ENCODE measurements around the gene FNBP1L.
"Not testable (repeated sequence)": the region's sequence is repeated elsewhere in the genome, so short reads cannot be mapped to it uniquely, and the experiment has no call there.

FNBP1L gene

GRCh38 chr1:93481899-93482298 is 34.0 kb downstream of the FNBP1L start:
- FAIRE-seq; DNase-seq (ENCODE audit: extremely low spot score, insufficient read length, low read depth): not testable (repeated sequence)

- DNase-seq (ENCODE audit: extremely low spot score, insufficient read length, low read depth), result no peak
- FAIRE-seq, result no peak
Observed at GRCh38 chr1:93483200-93483599, 35.3 kb downstream of the FNBP1L start.

GRCh38 chr1:93483606-93484005 is 35.7 kb downstream of the FNBP1L start:
- DNase-seq (ENCODE audit: extremely low spot score, insufficient read length, low read depth) (no peak), FAIRE-seq (no peak)

- no peak for DNase-seq (ENCODE audit: extremely low spot score, insufficient read length, low read depth)
- no peak for FAIRE-seq
Observed at GRCh38 chr1:93488207-93488606, 40.3 kb downstream of the FNBP1L start.

- DNase-seq (ENCODE audit: extremely low spot score, insufficient read length, low read depth) (no peak), FAIRE-seq (no peak)
Observed at GRCh38 chr1:93489756-93490155, 41.8 kb downstream of the FNBP1L start.

GRCh38 chr1:93490357-93490756 is 42.4 kb downstream of the FNBP1L start:
- DNase-seq (ENCODE audit: extremely low spot score, insufficient read length, low read depth) (no peak), FAIRE-seq (no peak)

GRCh38 chr1:93495911-93496310 is 48.0 kb downstream of the FNBP1L start:
- FAIRE-seq, result no peak
- DNase-seq (ENCODE audit: extremely low spot score, insufficient read length, low read depth), result no peak

GRCh38 chr1:93496520-93496919 is 48.6 kb downstream of the FNBP1L start:
- DNase-seq (ENCODE audit: extremely low spot score, insufficient read length, low read depth), result no peak

GRCh38 chr1:93499075-93499474 is 51.2 kb downstream of the FNBP1L start:
- DNase-seq (ENCODE audit: extremely low spot score, insufficient read length, low read depth), result no peak
- FAIRE-seq, result no peak

More at GRCh38 chr1:93496520-93496919, 48.6 kb downstream of the FNBP1L start:
- no peak for FAIRE-seq

- DNase-seq (ENCODE audit: extremely low spot score, insufficient read length, low read depth), result no peak
- no peak for FAIRE-seq
Observed at GRCh38 chr1:93499533-93499932, 51.6 kb downstream of the FNBP1L start.

GRCh38 chr1:93500275-93500674 is 52.4 kb downstream of the FNBP1L start:
- FAIRE-seq (no peak), DNase-seq (ENCODE audit: extremely low spot score, insufficient read length, low read depth) (no peak)

- no peak for DNase-seq (ENCODE audit: extremely low spot score, insufficient read length, low read depth)
- FAIRE-seq, result no peak
Observed at GRCh38 chr1:93501399-93501798, 53.5 kb downstream of the FNBP1L start.

GRCh38 chr1:93501829-93502369 is 54.0 kb downstream of the FNBP1L start:
- FAIRE-seq, result no peak

GRCh38 chr1:93502571-93502970 is 54.7 kb downstream of the FNBP1L start:
- DNase-seq (ENCODE audit: extremely low spot score, insufficient read length, low read depth), result no peak
- FAIRE-seq, result no peak

More at GRCh38 chr1:93501829-93502369, 54.0 kb downstream of the FNBP1L start:
- DNase-seq (ENCODE audit: extremely low spot score, insufficient read length, low read depth), result no peak

- no peak for FAIRE-seq
- DNase-seq (ENCODE audit: extremely low spot score, insufficient read length, low read depth), result no peak
Observed at GRCh38 chr1:93503163-93503562, 55.2 kb downstream of the FNBP1L start.

GRCh38 chr1:93503816-93504215 is 55.9 kb downstream of the FNBP1L start:
- DNase-seq (ENCODE audit: extremely low spot score, insufficient read length, low read depth) (no peak), FAIRE-seq (no peak)

GRCh38 chr1:93504247-93505033 is 56.5 kb downstream of the FNBP1L start:
- DNase-seq (ENCODE audit: extremely low spot score, insufficient read length, low read depth) (no peak), FAIRE-seq (no peak)

GRCh38 chr1:93506126-93506525 is 58.2 kb downstream of the FNBP1L start:
- FAIRE-seq (no peak), DNase-seq (ENCODE audit: extremely low spot score, insufficient read length, low read depth) (no peak)

- FAIRE-seq (no peak), DNase-seq (ENCODE audit: extremely low spot score, insufficient read length, low read depth) (no peak)
Observed at GRCh38 chr1:93516164-93516563, 68.2 kb downstream of the FNBP1L start.

GRCh38 chr1:93518516-93518915 is 70.6 kb downstream of the FNBP1L start:
- DNase-seq (ENCODE audit: extremely low spot score, insufficient read length, low read depth), result no peak
- FAIRE-seq, result no peak

GRCh38 chr1:93519199-93519829 is 71.4 kb downstream of the FNBP1L start:
- FAIRE-seq, result no peak
- no peak for DNase-seq (ENCODE audit: extremely low spot score, insufficient read length, low read depth)

Measured in GM18507 (cell line).